HG03060 (cell line): ENCODE results near the gene TBC1D1.

ENCODE experiments used
- ATAC-seq: cut with Tn5 transposase; IDR thresholded peaks from one replicate; pipeline ENCODE4 v1.9.1; 2021; ENCODE audit warnings: low read depth, moderate number of reproducible peaks; ENCODE audit not compliant: unreplicated experiment

The TBC1D1 gene

GRCh38 chr4:38069271-38069760, 178.4 kb downstream of the TBC1D1 start:
- ATAC-seq, result no peak

GRCh38 chr4:38071801-38072431, 181.0 kb downstream of the TBC1D1 start:
- no peak for ATAC-seq

GRCh38 chr4:38072578-38072977, 181.7 kb downstream of the TBC1D1 start:
- no peak for ATAC-seq

- ATAC-seq, result no peak
Observed at GRCh38 chr4:38073596-38074234, 182.8 kb downstream of the TBC1D1 start.

GRCh38 chr4:38075370-38076152, 184.7 kb downstream of the TBC1D1 start:
- no peak for ATAC-seq

- no peak for ATAC-seq
Observed at GRCh38 chr4:38076153-38076669, 185.3 kb downstream of the TBC1D1 start.

- ATAC-seq, result no peak
Observed at GRCh38 chr4:38077791-38078489, 187.1 kb downstream of the TBC1D1 start.

- no peak for ATAC-seq
Observed at GRCh38 chr4:38078590-38079421, 187.9 kb downstream of the TBC1D1 start.

- ATAC-seq, result no peak
Observed at GRCh38 chr4:38080061-38080974, 189.4 kb downstream of the TBC1D1 start.

- no peak for ATAC-seq
Observed at GRCh38 chr4:38082021-38082420, 191.1 kb downstream of the TBC1D1 start.

- no peak for ATAC-seq
Observed at GRCh38 chr4:38082424-38083385, 191.8 kb downstream of the TBC1D1 start.

GRCh38 chr4:38084877-38085711, 194.2 kb downstream of the TBC1D1 start:
- no peak for ATAC-seq

- ATAC-seq, result no peak
Observed at GRCh38 chr4:38085751-38086150, 194.9 kb downstream of the TBC1D1 start.

GRCh38 chr4:38086151-38086848, 195.4 kb downstream of the TBC1D1 start:
- ATAC-seq, result no peak

GRCh38 chr4:38086849-38087226, 196.0 kb downstream of the TBC1D1 start:
- ATAC-seq, result no peak

GRCh38 chr4:38088321-38088720, 197.4 kb downstream of the TBC1D1 start:
- ATAC-seq, result no peak
